Transverse colon (tissue), 4 donors: ENCODE data around the gene LIG1. TPM values are rescaled to one million over a fixed set of nuclear protein-coding genes. Genes with fewer than 3 reads are reported as not detected.

Experiments used
- DNase-seq: peaks from one replicate; pipeline ENCODE4 v3.0.0-alpha.2; 2019
- H3K27ac ChIP-seq, 4 donors: fragments of 200-600 bp; sonication (generic); 2 replicates each; pipeline ENCODE4 v1.5.1; 2016 to 2018; ENCODE audit warnings: inconsistent platforms in 4 of 4
- H3K27me3 ChIP-seq: fragments of 200-600 bp; sonication (generic); 2 replicates; pipeline ENCODE4 v1.5.1; 2017; ENCODE audit warnings: inconsistent platforms
- H3K36me3 ChIP-seq, 4 donors: fragments of 200-600 bp; sonication (generic); 2 replicates each; pipeline ENCODE4 v1.5.1; 2017 to 2019; ENCODE audit warnings: inconsistent platforms in 4 of 4
- H3K4me1 ChIP-seq, 4 donors: fragments of 200-600 bp; sonication (generic); 2 replicates each; pipeline ENCODE4 v1.5.1; 2017 to 2020; ENCODE audit warnings: inconsistent platforms in 4 of 4
- H3K4me3 ChIP-seq, 4 donors: fragments of 200-600 bp; sonication (generic); 1 replicate in 1 of 4; 2 replicates in 3 of 4; pipeline versions ENCODE4 v1.5.1 to v1.6.1; 2017 to 2019; ENCODE audit warnings: inconsistent platforms in 4 of 4
- H3K9me3 ChIP-seq, 2 donors: fragments of 200-600 bp; sonication (generic); 2 replicates each; pipeline ENCODE4 v1.5.1; 2017 to 2019; ENCODE audit warnings: inconsistent platforms in 2 of 2
- CTCF ChIP-seq, 5 experiments: fragments of 200-600 bp in 3 of 5; fragments of 450-650 bp in 2 of 5; sonication (generic) in 3 of 5; IDR thresholded peaks; 1 replicate in 2 of 5; 2 replicates in 3 of 5; pipeline ENCODE4 v1.5.1; 2016 to 2017; ENCODE audit warnings: antibody characterized with exemption in 5 of 5, inconsistent platforms in 3 of 5, mild to moderate bottlenecking in 2 of 5, moderate library complexity in 1 of 5
- EP300 ChIP-seq: sonication (generic); formaldehyde crosslinking; IDR thresholded peaks from one replicate; pipeline ENCODE4 v1.6.1; 2017; ENCODE audit warnings: antibody characterized with exemption, low read depth
- POLR2A ChIP-seq: fragments of 450-650 bp; IDR thresholded peaks from one replicate; pipeline ENCODE4 v1.6.1; 2016; ENCODE audit warnings: antibody characterized with exemption, mild to moderate bottlenecking, moderate library complexity
- POLR2AphosphoS5 ChIP-seq, 3 donors: sonication (generic); formaldehyde crosslinking; IDR thresholded peaks; one replicate each; pipeline ENCODE4 v1.6.1; 2016; ENCODE audit warnings: antibody characterized with exemption in 3 of 3
- WGBS, 2 donors: methylation state at CpG; one replicate each; pipeline ENCODE4 v1.1.5; 2018; ENCODE audit warnings: low coverage in 1 of 2; 5-methylcytosine and 5-hydroxymethylcytosine counted together
- in situ Hi-C, 4 donors: fragments of 200-750 bp; cut with MboI; loops; one replicate each; pipeline versions ENCODE4 v1.15.0 to v1.15.1; 2017; ENCODE audit warnings: low sequenced_read_pairs in 3 of 4, low pct_ligation_motif_present in 1 of 4, low pct_unique_long_range_greater_than_20kb in 1 of 4
- intact Hi-C: fragments of 100-400 bp; cut with DNase I; formaldehyde crosslinking; loops from one replicate; pipeline ENCODE4 v1.15.1; 2023; ENCODE audit warnings: low total_unique reads
- total RNA-seq, 4 donors: library from RNA; depleted of rRNA; stranded (reverse); fragments of >200 nt; gene quantifications; one replicate each; pipeline ENCODE4 v1.1.0, GENCODE V29; 2016

The LIG1 gene
- total RNA-seq, 4 donors from 2014 or later: 14.3 to 71.4 (median 26.8) TPM

- no peak overlapping the region for H3K4me3 ChIP-seq
- H3K36me3 ChIP-seq: no peaks in the 10 kb centered on the region
- in situ Hi-C loops: no loop called here
- 69% methylated on average over 19 of the region's 36 CpGs; no CpG with 5 or more reads in 1 of the 2 donors for WGBS, 2 donors
- peaks cover 0 to 5% (median 0%) of the 10 kb centered on the region in 4 donors for H3K4me1 ChIP-seq
- no peaks in the 10 kb centered on the region for H3K27me3 ChIP-seq
- intact Hi-C loops: no loop called here
- TF ChIP-seq POLR2A (no peak), CTCF (IDR thresholded peaks at IDR 0.05) (peak; percentile 29 to 41 (median 34))
- no peaks in the 10 kb centered on the region for H3K9me3 ChIP-seq
- no peak overlapping the region for H3K27ac ChIP-seq
- no peak for DNase-seq
These were observed 24.1 kb upstream of the LIG1 start for GRCh38 chr19:48194041-48194843.

GRCh38 chr19:48192750-48193149 lies 22.6 kb upstream of the LIG1 start:
- Histone ChIP-seq H3K27ac (no peak overlapping the region), H3K4me1 (peaks cover 0 to 5% (median 0%) of the 10 kb centered on the region in 4 donors), H3K27me3 (no peaks in the 10 kb centered on the region), H3K9me3 (no peaks in the 10 kb centered on the region), H3K36me3 (no peaks in the 10 kb centered on the region), H3K4me3 (no peak overlapping the region)
- 57 to 96% methylated on average over 1 to 7 of the region's 7 CpGs for WGBS, 2 donors
- TF ChIP-seq CTCF (IDR thresholded peaks at IDR 0.05): no peak
- no peak for TF ChIP-seq EP300
- TF ChIP-seq POLR2A: no peak
- TF ChIP-seq POLR2AphosphoS5 (IDR thresholded peaks at IDR 0.05): no peak
- intact Hi-C loops (no loop called here), in situ Hi-C loops (no loop called here)
- no peak for DNase-seq

- 90% methylated on average over 3 of the region's 3 CpGs; no CpG with 5 or more reads in 1 of the 2 donors for WGBS, 2 donors
- H3K4me3 ChIP-seq: no peak overlapping the region
- H3K36me3 ChIP-seq: no peaks in the 10 kb centered on the region
- intact Hi-C loops (no loop called here), in situ Hi-C loops (no loop called here)
- no peak for TF ChIP-seq EP300
- no peak for TF ChIP-seq POLR2AphosphoS5 (IDR thresholded peaks at IDR 0.05)
- no peak for TF ChIP-seq POLR2A
- TF ChIP-seq CTCF (IDR thresholded peaks at IDR 0.05): no peak
- DNase-seq: no peak
- no peaks in the 10 kb centered on the region for H3K27me3 ChIP-seq
- H3K27ac ChIP-seq: no peak overlapping the region
- H3K4me1 ChIP-seq: no peaks in the 10 kb centered on the region
- no peaks in the 10 kb centered on the region for H3K9me3 ChIP-seq
These were observed 20.7 kb upstream of the LIG1 start for GRCh38 chr19:48190885-48191284.

- no peak for TF ChIP-seq EP300
- TF ChIP-seq POLR2AphosphoS5 (IDR thresholded peaks at IDR 0.05): no peak
- TF ChIP-seq CTCF (IDR thresholded peaks at IDR 0.05): no peak
- no peak for TF ChIP-seq POLR2A
- H3K27ac ChIP-seq: no peak overlapping the region
- H3K36me3 ChIP-seq: no peaks in the 10 kb centered on the region
- H3K4me1 ChIP-seq: no peaks in the 10 kb centered on the region
- intact Hi-C loops: no loop called here
- no peak overlapping the region for H3K4me3 ChIP-seq
- no peaks in the 10 kb centered on the region for H3K9me3 ChIP-seq
- WGBS, 2 donors: 73 to 79% methylated on average over 6 to 13 of the region's 13 CpGs
- no peaks in the 10 kb centered on the region for H3K27me3 ChIP-seq
- in situ Hi-C loops: no loop called here
- DNase-seq: peak; percentile 26
These were observed 20.2 kb upstream of the LIG1 start for GRCh38 chr19:48190288-48190884.
